GM23248 (cell line): Measurements from ENCODE around the gene SF3A2.

Experiments
- EZH2 ChIP-seq: fragments of 200-600 bp; sonication (generic); IDR thresholded peaks from 2 replicates; pipeline ENCODE4 v1.6.1; 2018; ENCODE audit warnings: antibody characterized with exemption, mild to moderate bottlenecking; ENCODE audit not compliant: insufficient read depth, poor library complexity, severe bottlenecking
- EZH2phosphoT487 ChIP-seq: fragments of 200-600 bp; sonication (generic); IDR thresholded peaks from 2 replicates; pipeline ENCODE4 v1.6.1; 2018; ENCODE audit warnings: antibody characterized with exemption, moderate library complexity, mild to moderate bottlenecking, low read depth; ENCODE audit not compliant: insufficient read depth

- no peak for TF ChIP-seq EZH2
- no peak for TF ChIP-seq EZH2phosphoT487
Measured at GRCh38 chr19:2189880-2190279, 46.7 kb upstream of the SF3A2 start.
